Esophagus squamous epithelium (tissue), 4 donors: ENCODE data around the gene IGF1R.

Experiments
- CTCF ChIP-seq, 6 experiments: fragments of 450-650 bp in 4 of 6; fragments of 200-600 bp in 2 of 6; sonication (generic) in 2 of 6; IDR thresholded peaks; one replicate each; pipeline ENCODE4 v1.5.1; 2016 to 2019; ENCODE audit warnings: antibody characterized with exemption in 6 of 6, mild to moderate bottlenecking in 4 of 6, moderate library complexity in 4 of 6
- POLR2A ChIP-seq, 4 donors: fragments of 450-650 bp; IDR thresholded peaks; one replicate each; pipeline ENCODE4 v1.6.1; 2017; ENCODE audit warnings: antibody characterized with exemption in 4 of 4, mild to moderate bottlenecking in 4 of 4, moderate library complexity in 3 of 4

GRCh38 chr15:98953000-98953787 is 304.9 kb downstream of the IGF1R start:
- TF ChIP-seq CTCF (IDR thresholded peaks at IDR 0.05) (no peak), POLR2A (IDR thresholded peaks at IDR 0.05) (no peak)
